GM19238 (cell line): Measurements from ENCODE around the gene GNAZ.

Source experiments
- DNase-seq: peaks from one replicate; pipeline ENCODE4 v3.0.0; 2011; ENCODE audit warnings: low spot score; ENCODE audit not compliant: insufficient read length

The GNAZ gene

DNA sequence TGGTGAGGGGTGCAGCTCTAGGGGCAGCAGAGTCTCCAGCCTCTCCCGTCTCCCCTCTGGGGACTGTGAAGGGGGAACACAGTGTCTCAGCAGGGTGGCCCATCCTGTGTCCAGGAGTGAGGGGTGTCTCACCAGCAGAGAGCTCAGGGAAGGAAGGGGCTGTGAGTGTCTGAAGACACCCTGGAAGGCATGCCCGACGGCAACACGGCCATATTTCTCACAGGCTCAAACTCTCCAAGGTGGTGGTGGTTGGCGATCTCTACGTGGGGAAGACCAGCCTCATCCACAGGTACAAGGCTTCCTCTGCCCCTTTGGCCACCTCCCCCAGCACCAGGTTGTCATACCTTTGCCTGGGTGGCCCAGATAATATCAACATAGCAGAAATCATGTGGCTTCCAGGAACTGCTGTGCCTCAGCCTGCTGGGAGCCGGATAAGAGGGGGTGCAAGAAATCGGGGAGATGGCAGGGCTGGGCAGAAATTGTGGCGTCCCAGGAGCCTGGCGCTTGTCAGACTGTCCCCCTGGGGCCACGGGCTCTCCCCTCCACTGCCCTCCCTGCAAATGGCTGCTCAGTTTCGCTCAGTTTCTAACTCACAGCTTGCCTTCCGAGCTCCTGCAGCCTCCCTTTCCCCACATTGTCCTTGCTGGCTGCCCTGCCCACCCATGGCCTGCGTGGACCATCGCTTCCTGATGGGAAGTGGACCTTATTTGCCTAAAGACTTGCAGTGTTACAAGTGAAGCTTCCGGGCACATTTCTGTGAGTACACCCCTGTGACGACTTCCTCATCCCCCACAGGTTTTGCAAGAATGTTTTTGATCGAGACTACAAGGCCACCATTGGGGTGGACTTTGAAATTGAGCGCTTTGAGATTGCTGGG is 82.2 kb downstream of the GNAZ start:
- no peak for DNase-seq

DNA sequence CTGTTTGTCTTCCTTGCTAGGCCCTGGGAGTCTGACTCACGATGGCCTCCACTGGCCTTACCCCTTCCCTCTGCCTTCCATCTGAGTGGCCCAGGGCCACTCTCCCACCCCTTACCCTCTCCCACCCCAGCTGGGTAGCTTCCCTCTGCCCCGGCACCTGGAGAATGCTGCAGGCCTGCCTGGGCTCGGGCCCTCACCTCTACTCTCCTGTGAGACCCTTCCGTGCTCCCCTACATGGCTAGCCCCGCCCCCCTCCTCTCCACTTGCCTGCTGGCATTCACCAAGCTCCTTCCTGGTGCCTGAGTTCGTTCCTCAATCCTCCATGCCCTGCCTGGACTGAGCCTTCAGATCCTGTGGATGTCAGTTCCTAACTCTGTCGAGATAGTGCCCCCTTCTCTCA is 83.7 kb downstream of the GNAZ start:
- no peak for DNase-seq

DNA sequence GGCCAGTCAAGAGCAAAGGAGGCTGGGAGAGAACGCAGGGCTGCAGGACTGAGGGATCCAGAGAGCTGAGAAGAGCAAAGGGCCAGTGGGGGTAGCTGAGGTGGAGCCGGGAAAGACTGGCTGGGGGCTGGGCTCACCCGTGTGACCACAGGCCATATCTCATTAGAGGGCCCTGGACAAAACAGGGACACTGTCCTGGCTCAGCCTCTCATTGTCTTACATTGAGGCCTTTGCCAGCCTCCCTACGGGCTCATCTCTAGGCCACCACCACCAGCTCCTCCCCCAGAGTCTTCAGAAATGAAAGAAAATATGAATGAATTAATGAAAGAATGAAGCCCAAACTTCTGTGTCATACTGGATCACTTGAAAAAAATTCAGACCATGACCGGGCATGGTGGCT is 84.1 kb downstream of the GNAZ start:
- DNase-seq: no peak

DNA sequence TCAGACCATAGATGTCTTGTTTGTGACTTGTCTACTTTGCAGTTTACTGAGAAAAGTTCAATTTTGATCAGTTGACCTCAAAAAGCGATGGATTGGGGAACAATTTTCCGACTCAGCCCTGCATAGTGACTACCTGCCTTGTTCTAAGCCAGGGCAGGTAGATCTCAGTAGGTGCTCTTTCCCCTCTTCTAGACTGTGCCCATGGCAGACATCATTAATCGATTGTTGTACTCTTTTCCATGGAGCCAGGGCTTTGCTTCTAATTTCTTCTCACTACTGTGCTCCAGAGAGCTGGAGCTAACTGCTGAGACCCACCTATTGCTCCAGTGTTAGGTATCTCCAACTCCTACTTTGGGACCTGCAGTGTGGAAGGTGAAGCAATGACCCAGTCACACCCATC is 84.8 kb downstream of the GNAZ start:
- DNase-seq: no peak

DNA sequence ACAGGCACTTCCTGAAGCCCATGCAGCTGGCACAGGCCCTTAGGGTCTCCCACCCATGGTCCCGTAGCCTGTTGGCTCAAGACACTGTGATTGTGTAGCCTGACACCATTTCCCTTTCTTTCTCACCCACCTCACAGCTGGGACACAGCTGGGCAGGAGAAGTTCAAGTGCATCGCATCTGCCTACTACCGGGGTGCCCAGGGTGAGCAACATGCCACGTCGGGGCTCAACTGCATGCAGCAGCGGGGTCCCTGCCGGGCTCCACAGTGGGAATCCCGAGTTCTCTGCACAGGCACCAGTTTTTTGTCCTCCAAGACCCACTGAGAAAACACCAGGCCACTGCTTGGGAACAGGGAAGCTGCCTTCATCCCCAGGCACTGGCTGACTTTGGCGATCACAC is 85.5 kb downstream of the GNAZ start:
- DNase-seq: no peak

DNA sequence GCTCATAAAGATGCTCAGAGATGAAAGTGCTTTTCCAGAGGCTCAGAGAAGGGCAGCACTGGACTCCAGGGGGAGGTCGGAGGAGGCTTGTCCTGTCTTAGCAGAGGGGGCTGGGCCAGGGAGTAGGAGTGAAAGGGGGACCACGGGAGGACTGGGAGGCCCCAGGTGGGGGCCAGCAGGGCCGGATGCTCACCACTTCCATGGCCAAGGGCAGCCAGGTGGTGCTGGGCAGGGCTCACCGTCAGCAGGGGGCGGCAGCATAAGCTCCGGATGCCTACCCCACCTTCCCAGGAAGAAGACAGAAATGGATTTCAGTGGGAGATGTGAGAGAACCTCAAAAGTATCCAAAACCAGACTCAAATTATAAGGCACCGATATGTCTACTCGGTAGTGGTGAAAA is 86.0 kb downstream of the GNAZ start:
- DNase-seq: no peak

DNA sequence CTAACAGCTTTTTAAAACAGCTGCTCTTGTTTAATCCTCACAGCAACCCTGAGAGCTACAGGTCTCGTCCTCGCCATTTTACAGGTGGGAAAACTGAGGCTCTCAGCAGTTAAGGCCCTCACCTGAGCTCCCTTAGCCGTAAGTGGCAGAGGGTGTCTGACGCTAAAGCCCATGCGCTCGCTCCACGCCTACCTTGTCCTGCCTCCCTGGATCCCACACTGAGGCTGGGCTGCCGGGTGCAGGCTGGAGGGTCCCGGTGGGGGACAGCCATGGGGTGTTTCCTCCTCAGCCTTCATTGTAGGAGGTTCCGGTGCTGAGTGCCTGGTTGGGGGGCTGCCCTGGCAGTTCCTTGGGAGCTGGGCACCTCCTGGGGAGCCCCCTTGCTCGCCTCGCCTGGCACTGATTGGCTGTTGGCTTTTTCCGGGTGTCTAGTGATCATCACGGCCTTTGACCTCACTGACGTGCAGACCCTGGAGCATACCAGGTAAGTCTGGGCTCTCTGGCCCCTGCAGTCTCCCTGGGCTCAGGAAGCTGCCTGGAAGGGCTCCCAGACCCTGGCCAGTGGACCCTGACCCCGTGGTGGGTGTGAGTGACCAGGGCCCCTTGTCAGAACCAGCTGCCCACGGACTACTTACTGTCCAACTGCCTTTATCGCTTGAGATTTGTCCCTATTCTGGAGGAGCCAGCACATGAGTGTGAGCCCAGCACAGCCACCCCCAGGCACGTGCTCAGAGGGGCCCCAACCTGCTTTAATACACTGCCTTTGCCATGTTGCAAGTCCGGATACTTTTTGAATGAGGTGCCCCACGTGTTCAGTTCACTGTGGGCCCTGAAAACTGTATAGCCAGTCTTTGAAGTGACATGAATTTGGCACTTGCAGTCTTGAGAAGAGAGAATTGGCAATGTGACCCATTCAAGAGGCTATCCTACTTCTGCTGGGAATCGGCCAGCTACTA is 87.5 kb downstream of the GNAZ start:
- DNase-seq: no peak

DNA sequence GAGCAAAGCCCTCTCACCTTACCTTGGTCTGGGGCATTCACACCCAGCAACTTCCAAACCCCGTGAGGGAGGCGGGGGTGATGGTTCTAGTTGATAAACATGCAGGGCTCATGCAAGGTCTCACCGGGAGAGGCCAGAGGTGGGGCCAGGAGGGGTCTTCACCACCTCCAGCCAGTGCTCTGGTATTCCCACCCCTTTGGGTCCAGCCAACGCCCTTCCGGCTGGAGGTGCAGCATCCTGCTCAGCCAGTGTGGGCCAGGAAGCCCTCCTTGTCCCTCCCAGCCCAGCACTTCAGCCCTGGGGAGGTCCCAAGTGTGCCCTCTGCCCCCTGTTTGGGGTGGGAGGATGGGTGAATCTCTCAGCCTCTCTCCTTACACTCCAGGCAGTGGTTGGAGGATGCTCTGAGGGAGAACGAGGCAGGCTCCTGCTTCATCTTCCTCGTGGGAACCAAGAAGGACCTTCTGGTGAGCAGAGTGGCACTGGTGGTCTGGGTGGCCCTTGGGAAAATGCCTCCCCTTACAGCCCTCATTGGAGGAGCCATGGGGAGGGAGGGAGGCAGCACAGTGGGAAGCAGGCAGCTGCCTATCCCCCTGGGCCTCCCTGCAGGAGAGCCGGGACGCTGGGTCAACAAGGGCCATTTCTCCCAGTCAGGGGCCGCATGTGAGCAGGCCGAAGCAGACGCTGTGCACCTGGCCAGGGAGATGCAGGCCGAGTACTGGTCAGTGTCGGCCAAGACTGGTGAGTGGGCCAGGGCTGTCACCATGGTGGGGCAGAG is 88.4 kb downstream of the GNAZ start:
- no peak for DNase-seq

DNA sequence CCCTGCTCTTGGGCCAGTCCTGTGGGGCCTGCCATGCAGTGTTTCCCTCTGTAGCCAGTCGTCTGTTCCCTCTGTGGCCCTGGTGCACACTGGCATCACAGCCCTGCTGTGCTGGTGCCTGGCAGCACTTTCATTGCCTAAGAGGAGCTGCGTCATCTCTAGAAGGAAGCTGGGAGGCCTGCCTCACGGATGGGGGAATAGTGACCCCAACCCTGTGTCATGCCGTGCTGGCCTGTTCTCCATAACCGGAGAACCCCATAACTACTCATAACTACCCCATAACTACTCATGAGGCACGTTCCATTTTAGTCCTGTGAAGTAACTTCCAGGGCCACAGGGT is 88.9 kb downstream of the GNAZ start:
- DNase-seq: no peak

DNA sequence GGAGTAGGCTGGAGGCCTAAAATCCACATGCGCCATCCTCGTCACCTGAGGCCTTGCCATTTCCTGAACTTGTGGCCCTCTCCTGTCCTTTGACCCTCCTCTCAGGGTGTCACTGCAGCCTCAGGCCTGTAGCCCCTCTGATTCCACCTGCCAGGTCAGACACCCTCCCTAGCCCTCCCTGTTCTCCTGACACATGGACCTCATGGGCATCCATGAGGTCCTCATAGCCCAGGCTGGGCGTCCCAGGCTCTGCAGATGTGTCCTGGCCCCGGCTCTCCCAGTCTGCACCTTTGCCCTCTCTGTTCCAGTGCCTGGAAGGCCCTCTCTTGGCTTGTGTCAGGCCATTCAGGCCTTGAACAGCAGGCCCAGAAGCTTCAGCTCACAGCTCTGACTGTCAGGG is 90.7 kb downstream of the GNAZ start:
- no peak for DNase-seq

DNA sequence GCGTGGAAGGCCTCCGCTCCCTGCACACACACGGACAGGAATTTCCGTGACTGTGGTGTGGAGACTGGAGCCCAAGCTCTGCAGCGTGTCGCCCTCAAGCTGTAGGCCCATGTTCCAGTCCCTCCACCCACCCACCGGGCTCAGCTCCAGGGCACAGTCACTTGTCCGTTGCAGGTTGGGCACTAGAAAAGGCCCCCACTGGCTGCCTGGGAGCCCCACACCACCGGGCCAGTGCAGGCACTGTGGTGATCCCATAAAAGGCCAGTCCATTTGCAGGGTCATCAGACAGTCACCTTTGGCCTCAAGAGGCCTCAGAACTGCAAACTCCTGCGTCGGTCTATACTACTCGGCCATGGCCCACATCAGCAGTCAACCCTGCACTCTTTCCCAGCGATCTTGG is 91.3 kb downstream of the GNAZ start:
- no peak for DNase-seq

DNA sequence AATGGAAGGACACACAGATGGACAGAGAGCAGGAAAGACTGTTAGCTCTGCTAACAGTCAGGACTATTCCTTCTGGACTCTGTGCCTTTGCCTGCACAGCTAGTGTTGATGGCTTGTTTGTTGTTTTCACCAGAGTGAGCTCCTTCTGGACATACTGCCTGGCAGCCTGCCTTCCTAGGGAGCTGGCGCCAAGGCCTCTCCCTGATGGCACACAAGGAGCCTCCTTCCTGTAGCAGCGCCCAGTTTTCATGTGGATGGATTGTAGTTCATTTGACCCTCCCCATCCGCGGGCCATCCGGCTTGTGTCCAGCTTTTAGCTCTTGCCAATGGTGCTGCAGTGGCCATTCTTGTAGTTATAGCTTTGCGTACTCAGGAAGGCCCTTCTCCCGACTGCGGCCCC is 93.3 kb downstream of the GNAZ start:
- DNase-seq: no peak

DNA sequence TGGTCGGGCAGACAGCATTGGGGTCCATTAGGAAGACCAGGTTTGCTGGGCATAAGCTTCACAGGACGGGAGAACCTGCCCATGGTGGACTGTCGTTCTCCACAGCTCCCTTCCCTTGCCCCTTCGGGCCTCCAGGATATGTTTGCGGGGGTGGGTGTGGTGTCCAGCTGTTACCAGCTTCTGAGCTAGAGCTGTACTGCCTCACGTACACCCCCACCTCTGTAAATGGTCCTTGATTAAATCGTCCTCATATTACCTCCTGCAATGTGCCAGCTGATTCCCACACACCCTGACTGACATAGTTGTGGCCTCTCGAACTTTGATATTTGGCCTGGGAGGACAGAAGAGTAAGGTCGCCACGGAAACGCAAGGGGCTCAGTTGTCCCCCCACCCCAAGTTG is 93.8 kb downstream of the GNAZ start:
- no peak for DNase-seq

DNA sequence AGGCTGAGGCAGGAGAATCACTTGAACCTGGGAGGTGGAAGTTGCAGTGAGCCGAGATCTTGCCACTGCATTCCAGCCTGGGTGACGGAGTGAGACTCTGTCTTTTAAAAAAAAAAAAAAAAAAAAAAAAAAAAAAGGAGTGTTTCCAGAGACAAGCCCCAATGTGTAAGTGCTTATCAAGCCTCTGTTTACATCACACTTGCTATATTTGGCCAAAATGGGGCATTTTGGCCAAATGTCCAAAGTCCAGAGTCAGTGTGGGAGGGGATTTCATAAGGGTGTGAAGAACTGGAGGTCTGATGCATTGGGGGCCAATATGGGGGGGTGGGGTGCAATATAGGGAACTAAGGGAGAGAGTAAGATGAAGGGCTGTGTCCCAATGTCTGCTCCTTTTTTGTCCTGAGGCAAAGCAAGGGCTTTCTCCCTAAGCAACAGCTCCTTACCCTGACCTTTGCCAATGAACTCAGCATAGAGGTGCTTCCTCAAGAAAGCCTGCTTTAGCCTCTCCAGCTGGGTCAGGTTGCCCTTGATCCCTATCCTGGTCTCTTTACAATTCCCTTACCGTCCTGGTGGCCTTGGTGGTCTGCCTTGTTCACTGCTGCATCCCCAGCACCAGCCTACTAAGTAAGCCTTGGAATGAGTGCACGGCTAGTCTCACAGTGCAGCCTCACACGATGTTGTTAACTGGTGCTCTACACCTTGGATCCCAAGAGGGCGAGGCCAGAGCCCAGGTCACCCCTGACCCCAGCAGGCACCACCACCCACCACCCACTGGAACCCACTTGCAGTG is 95.9 kb downstream of the GNAZ start:
- DNase-seq: no peak

DNA sequence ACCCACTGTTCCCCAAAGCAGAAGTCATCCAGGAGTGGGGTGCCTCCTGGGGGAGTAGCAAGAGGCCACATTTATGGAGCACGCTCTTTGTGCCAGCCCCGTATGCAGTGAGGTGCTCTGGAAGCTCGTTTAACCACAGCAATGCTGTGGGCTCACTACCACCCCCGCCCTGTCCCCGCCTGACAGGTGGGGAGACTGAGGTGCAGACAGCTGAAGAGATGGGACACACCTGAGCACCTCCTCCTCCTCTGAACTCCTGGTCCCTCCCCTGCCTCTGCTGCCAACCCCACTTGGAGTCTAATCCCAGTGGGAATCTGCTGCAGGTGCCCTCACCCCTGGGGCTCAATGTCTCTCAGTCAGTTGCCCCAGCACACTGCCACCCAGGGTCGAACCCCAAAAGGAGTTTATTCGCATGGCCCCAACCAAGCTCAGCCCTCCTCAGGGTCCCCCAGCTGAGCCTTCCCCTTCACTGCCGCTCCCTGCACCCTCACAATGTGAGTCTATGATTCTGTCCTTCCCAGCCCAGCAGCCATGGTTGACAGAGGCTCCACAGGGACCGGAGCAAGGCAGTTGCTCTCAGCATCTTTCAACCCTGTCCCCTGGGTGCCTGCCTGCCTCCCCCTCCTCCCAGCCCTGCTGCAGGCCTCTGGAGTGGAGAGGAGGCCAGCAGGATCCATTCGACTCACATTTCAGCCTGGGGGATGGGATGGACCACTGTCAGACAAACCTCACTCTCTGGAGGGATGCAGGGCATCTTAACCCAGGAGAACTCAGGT is 96.7 kb downstream of the GNAZ start:
- no peak for DNase-seq

DNA sequence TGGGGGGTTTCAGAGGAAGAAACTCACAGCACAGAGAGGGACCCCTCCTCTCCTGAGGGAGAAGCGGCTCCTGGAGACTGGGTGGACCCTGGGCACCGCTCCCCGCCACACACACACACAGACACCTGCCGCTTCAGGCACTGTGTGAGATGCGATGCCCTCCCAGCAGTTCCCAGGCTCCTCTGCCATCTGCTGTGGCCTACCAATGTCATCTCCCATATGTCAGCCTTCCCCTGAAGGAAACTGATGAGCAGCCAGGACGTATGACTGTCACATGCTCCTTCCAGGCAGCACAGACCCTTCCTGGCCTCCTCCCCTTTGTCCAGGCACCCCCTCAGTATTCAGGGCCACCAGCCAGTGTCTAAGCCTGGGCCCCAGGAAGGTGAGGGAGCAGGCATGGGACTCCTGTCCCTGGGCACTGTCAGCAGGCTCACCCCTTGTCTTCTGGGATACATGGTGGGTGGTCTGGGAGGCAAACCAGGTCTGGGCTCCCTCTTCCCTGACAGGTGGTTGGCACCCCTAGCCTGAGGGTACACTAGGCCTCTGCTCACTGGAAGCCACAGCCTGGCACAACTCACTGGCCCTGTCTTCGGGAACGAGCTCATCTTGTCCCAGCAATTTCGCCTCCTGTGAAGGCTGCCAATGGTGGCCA is 98.2 kb downstream of the GNAZ start:
- no peak for DNase-seq

DNA sequence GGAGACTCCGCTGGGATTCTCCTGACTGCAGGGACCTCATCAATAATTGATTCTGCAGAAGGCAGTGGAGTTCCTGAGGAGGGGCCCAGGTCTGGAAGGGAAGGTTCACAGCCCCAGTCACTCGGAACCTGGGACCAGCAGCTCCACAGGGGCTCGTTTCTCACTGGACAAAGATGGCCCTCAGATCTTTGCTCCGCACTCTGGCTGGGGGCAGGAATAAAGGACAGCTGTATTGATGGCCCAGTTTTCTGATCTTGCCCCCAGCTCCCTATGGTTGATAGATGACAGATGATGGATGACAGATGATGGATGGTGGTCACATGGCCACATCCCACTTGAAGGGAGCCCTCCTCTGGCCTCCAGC is 98.7 kb downstream of the GNAZ start:
- DNase-seq: no peak
